ENCODE measurements around the gene GAS7.

- TF ChIP-seq CTCF (IDR thresholded peaks at IDR 0.05) (no peak), POLR2A (IDR thresholded peaks at IDR 0.05) (no peak)
Measured at GRCh38 chr17:10010752-10011151, 187.7 kb downstream of the GAS7 start.
